Suprapubic skin (tissue), 3 donors: Measurements from ENCODE around the gene CCDC40.

Source experiments
- CTCF ChIP-seq, 2 donors: fragments of 200-600 bp in 1 of 2; fragments of 450-650 bp in 1 of 2; sonication (generic) in 1 of 2; IDR thresholded peaks; one replicate each; pipeline ENCODE4 v1.5.1; 2016 to 2019; ENCODE audit warnings: antibody characterized with exemption in 2 of 2, mild to moderate bottlenecking in 1 of 2, moderate library complexity in 1 of 2
- POLR2AphosphoS5 ChIP-seq, 3 donors: sonication (generic); formaldehyde crosslinking; IDR thresholded peaks; one replicate each; pipeline ENCODE4 v1.6.1; 2017; ENCODE audit warnings: antibody characterized with exemption in 3 of 3

DNA sequence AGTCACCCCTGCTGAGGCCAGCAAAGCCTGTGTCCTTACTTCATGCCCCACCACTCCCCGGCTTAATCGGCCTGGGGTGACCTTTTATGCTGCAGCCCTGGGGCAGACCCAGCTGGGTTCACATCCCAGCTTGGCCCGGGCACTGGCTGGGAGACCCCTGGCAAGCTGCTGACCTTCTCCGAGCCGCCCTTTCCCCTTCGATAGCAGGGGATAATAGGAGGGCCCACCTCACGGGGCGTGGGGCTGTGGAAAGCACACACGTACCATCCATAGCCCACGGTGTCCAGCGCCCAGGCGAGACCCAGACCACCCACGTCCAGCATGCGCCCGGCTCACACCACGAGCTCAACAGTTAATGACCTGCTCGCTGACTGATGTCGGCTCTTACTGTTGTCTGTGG is 27.6 kb upstream of the CCDC40 start:
- TF ChIP-seq CTCF (IDR thresholded peaks at IDR 0.05) = no peak
- TF ChIP-seq POLR2AphosphoS5 (IDR thresholded peaks at IDR 0.05) = no peak
